GM21367 (cell line): ENCODE results near the gene S1PR2.
"Not testable (repeated sequence)": the region's sequence is repeated elsewhere in the genome, so short reads cannot be mapped to it uniquely, and the experiment has no call there.

Source experiments
- ATAC-seq: cut with Tn5 transposase; IDR thresholded peaks from one replicate; pipeline ENCODE4 v1.9.1; 2021; ENCODE audit not compliant: unreplicated experiment

Gene S1PR2

DNA sequence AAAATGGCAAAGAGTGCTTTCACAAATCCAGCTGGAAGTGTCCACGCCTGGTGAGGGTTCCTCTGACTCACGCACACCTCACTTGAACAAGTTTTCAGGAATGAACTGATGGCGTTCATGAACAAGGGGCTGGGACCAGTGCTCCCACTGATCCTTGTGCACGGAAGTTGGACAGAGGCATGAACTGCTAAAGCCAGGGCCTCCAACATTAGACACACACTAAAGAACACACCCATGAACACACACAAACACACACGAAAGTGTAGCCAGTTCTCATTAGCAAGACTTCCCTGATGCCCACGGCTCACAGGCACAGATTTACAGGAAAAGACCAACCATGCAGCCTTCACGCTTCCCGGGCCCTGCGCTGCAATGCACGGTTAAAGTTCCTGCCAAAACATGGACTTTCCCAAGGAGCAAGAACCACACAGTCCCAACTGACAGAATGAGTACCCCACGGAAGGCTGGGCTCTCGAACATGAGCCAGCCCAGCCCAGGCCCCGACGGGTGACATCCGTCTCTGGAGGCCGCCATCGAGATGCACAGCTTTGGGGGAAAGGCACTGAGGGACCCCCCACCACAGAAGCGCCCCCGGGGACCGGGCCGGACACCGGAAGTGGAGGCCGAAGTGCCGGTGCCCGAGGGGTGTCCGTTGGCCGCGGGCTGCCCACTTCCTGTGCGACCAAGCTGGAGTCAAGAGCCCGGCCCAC is 37.2 kb downstream of the S1PR2 start:
- ATAC-seq = peak; percentile 3

GRCh38 chr19:10192922-10193321 is 38.2 kb downstream of the S1PR2 start:
- ATAC-seq = no peak

DNA sequence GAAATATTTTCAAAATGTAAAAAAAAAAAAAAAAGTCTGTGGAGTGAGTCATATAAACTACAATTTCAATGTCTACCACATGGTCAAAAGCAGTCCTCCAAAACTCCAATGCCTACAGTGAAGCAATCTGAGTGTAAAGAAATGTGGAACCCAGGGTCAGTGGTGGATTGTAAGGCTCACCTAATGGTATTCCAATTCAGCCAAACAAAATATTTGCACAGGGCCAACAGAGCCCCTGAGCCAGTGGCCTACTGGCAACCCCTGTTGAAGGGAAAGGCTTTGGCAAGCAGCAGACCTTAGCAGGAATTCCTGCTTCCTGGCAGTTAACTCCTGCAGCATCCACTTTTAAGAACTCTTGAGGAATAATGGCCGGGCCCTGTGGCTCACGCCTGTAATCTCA is 39.8 kb downstream of the S1PR2 start:
- ATAC-seq = no peak

GRCh38 chr19:10190026-10190425 is 41.1 kb downstream of the S1PR2 start:
- ATAC-seq = no peak

DNA sequence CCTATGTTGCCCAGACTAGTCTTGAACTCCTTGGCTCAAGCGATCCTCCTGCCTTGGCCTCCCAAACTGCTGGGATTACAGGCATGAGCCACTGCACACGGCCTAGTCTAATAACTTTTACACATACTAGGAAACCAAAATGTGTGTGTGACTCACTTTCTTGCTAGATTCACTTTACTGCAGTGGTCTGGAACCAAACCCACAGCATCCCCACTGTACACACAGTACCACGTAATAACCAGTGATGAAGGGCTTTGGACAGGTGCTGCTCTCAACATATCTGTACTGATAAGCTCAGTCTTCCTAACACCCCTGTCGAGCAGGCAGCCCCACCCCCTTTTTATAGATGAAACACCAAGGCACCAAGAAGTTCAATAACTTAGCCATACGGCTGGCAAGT is 41.5 kb downstream of the S1PR2 start:
- ATAC-seq = no peak

DNA sequence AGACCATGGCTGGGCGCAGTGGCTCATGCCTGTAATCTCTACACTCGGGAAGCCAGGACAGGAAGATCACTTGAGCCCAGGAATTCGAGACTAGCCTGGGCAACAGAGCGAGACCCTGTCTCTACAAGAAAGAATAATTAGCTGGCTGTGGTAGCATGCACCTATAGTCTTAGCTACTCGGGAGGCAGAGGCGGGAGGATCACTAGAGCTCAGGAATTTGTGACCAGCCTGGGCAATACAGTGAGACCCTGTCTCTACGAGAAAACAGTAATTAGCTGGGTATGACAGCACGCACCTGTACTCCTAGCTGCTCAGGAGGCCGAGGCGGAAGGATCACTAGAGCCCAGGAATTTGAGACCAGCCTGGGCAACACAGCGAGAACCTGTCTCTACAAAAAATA is 43.8 kb downstream of the S1PR2 start:
- no peak for ATAC-seq

GRCh38 chr19:10184636-10185035 is 46.5 kb downstream of the S1PR2 start:
- ATAC-seq = no peak

DNA sequence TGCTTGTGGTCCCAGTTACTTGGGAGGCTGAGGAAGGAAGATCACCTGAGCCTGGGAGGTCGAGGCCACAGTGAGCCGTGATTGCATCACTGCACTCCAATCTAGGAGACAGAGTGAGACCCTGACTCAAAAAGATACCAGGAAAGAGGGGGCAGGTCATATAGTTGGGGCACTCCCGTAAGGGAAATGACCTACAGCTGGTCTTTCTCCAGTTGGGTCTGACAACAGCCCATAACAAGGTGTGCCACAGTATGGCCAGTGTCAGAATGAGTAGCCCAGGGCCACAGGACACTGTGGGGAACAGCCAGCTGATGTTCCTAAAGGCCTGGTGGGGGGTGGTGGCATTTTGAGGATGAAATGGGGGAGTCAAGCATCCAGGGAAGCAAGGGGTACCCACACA is 47.2 kb downstream of the S1PR2 start:
- ATAC-seq = no peak

- no peak for ATAC-seq
Observed at GRCh38 chr19:10182847-10183246, 48.3 kb downstream of the S1PR2 start.

DNA sequence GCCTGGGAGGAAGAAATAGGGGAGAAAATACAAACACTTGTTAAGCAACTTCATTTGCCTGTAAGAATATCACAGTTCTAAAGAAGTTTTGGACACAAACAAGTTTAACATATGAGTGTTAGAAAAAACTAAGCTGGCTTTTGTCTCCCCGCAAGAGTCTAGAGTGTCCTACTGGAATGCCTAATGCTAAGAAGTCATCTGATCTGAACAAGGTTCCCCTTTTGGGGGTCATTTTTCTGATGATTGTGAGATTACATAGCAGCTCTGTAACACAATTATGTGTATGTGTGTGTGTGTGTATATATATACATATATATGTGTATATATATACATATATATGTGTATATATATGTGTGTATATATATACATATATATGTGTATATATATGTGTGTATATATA is 49.1 kb downstream of the S1PR2 start:
- no peak for ATAC-seq

- ATAC-seq = no peak
Observed at GRCh38 chr19:10180459-10180858, 50.7 kb downstream of the S1PR2 start.

DNA sequence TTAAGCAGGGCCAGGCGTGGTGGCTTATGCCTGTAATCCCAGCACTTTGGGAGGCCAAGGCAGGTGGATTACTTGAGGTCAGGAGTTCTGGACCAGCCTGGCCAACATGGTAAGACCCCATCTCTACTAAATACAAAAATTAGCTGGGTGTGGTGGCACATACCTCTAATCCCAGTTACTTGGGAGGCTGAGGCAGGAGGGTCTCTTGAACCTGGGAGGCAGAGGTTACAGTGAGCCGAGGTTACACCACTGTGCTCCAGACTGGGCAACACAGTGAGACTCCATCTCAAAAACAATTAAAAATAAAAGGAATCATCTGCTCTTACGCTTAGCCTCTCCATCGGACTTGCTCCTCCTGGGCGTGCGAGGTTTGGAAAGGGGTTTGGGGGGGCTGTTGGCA is 51.1 kb downstream of the S1PR2 start:
- ATAC-seq = not testable (repeated sequence)

- no peak for ATAC-seq
Observed at GRCh38 chr19:10173527-10173926, 57.6 kb downstream of the S1PR2 start.
